ENCODE results near the gene TMEM263.
A peak's percentile ranks its signal among the peaks of the same experiment; 100 is the strongest.
"Not testable (repeated sequence)": the region's sequence is repeated elsewhere in the genome, so short reads cannot be mapped to it uniquely, and the experiment has no call there.

TMEM263 gene

GRCh38 chr12:106955377-106956047 lies at the start of gene TMEM263:
TSS of gene TMEM263 (plus strand) at chr12:106955907. CDS start at chr12:106967117, 11,210 bp downstream.
- DNase-seq (ENCODE audit: low read depth in 3 of 3, low spot score in 1 of 3): peak; percentile 77 to 87 (median 79)

- no peak for DNase-seq (ENCODE audit: low read depth in 3 of 3, low spot score in 1 of 3)
These were observed 49.0 kb upstream of the TMEM263 start for GRCh38 chr12:106906715-106907114.

GRCh38 chr12:106907411-106907810 lies 48.3 kb upstream of the TMEM263 start:
- no peak for DNase-seq (ENCODE audit: low read depth in 3 of 3, low spot score in 1 of 3)

GRCh38 chr12:106907846-106908245 lies 47.9 kb upstream of the TMEM263 start:
- DNase-seq (ENCODE audit: low read depth in 3 of 3, low spot score in 1 of 3): no peak

- no peak for DNase-seq (ENCODE audit: low read depth in 3 of 3, low spot score in 1 of 3)
These were observed 47.1 kb upstream of the TMEM263 start for GRCh38 chr12:106908561-106908960.

- DNase-seq (ENCODE audit: low read depth in 3 of 3, low spot score in 1 of 3): no peak
These were observed 45.5 kb upstream of the TMEM263 start for GRCh38 chr12:106910202-106910601.

- no peak for DNase-seq (ENCODE audit: low read depth in 3 of 3, low spot score in 1 of 3)
These were observed 44.1 kb upstream of the TMEM263 start for GRCh38 chr12:106911581-106911980.

- DNase-seq (ENCODE audit: low read depth in 3 of 3, low spot score in 1 of 3): no peak
These were observed 42.3 kb upstream of the TMEM263 start for GRCh38 chr12:106913456-106913855.

- DNase-seq (ENCODE audit: low read depth in 3 of 3, low spot score in 1 of 3): no peak
These were observed 40.7 kb upstream of the TMEM263 start for GRCh38 chr12:106914796-106915634.

GRCh38 chr12:106915635-106916026 lies 40.1 kb upstream of the TMEM263 start:
- no peak for DNase-seq (ENCODE audit: low read depth in 3 of 3, low spot score in 1 of 3)

- no peak for DNase-seq (ENCODE audit: low read depth in 3 of 3, low spot score in 1 of 3)
These were observed 38.2 kb upstream of the TMEM263 start for GRCh38 chr12:106917503-106917902.

GRCh38 chr12:106918746-106919145 lies 37.0 kb upstream of the TMEM263 start:
- DNase-seq (ENCODE audit: low read depth in 3 of 3, low spot score in 1 of 3): no peak

GRCh38 chr12:106919910-106920544 lies 35.7 kb upstream of the TMEM263 start:
- no peak for DNase-seq (ENCODE audit: low read depth in 3 of 3, low spot score in 1 of 3)

- not testable (repeated sequence) for DNase-seq (ENCODE audit: low read depth in 3 of 3, low spot score in 1 of 3)
These were observed 33.7 kb upstream of the TMEM263 start for GRCh38 chr12:106921976-106922375.

- DNase-seq (ENCODE audit: low read depth in 3 of 3, low spot score in 1 of 3): not testable (repeated sequence)
These were observed 32.1 kb upstream of the TMEM263 start for GRCh38 chr12:106923594-106923993.

GRCh38 chr12:106924268-106924861 lies 31.3 kb upstream of the TMEM263 start:
- DNase-seq (ENCODE audit: low read depth in 3 of 3, low spot score in 1 of 3): no peak

- DNase-seq (ENCODE audit: low read depth in 3 of 3, low spot score in 1 of 3): no peak
These were observed 29.1 kb upstream of the TMEM263 start for GRCh38 chr12:106926657-106927056.

GRCh38 chr12:106934277-106934676 lies 21.4 kb upstream of the TMEM263 start:
- no peak for DNase-seq (ENCODE audit: low read depth in 3 of 3, low spot score in 1 of 3)

- DNase-seq (ENCODE audit: low read depth in 3 of 3, low spot score in 1 of 3): no peak
These were observed 14.1 kb upstream of the TMEM263 start for GRCh38 chr12:106941481-106942156.

GRCh38 chr12:106942775-106943174 lies 12.9 kb upstream of the TMEM263 start:
- no peak for DNase-seq (ENCODE audit: low read depth in 3 of 3, low spot score in 1 of 3)

- no peak for DNase-seq (ENCODE audit: low read depth in 3 of 3, low spot score in 1 of 3)
These were observed 10.4 kb upstream of the TMEM263 start for GRCh38 chr12:106945261-106945851.

All from stimulated activated CD4-positive, alpha-beta T cell treated with anti-CD3 and anti-CD28 coated beads, TNF-alpha, amount 100 ng/mL, for 1 hour (primary cell).